GM21737 (cell line): ENCODE results near the gene METTL21A.

Experiments used
- ATAC-seq: cut with Tn5 transposase; IDR thresholded peaks from one replicate; pipeline ENCODE4 v1.9.1; 2021; ENCODE audit warnings: mild to moderate bottlenecking, moderate library complexity; ENCODE audit not compliant: unreplicated experiment

The METTL21A gene

DNA sequence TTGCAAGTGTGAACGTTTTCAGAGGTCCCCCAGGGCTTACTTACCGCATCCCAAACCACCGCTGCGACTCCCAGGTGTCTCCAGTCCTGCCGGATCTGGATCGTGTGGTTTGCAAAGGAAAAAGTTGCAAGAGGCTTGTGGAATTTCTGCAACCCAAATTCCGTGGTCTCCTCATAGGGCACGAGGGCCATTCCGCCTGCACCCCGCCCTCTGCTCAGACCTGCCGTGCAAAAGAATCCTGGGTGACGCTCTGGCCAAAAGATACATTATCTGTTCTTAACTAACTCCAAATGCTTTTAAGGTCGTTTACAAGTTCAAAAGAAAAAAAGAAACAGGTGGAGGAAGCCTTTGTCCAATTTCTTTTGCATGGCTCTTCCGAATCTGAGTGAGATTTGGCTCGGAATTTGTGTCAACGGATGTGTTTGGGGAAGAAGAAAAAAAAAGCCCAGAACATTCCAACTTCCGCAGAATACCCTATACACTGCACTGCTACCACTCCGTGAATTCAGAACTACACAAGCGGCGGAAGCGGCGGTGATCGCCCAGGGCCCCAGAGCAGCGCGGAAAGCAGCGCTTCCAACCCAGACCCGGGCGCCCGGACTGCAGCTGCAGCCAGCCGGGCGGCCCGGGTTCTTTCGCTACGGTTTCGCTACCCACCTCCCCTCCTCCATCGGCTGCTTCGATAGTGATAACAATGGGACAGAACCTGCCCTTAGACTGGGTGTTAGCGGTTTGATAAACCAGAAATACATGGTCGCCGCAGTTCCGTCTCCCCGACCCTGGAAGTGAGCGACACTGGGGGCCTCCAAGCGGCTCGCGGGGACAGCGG lies 795 bp downstream of the METTL21A start:
- ATAC-seq: peak; percentile 30

DNA sequence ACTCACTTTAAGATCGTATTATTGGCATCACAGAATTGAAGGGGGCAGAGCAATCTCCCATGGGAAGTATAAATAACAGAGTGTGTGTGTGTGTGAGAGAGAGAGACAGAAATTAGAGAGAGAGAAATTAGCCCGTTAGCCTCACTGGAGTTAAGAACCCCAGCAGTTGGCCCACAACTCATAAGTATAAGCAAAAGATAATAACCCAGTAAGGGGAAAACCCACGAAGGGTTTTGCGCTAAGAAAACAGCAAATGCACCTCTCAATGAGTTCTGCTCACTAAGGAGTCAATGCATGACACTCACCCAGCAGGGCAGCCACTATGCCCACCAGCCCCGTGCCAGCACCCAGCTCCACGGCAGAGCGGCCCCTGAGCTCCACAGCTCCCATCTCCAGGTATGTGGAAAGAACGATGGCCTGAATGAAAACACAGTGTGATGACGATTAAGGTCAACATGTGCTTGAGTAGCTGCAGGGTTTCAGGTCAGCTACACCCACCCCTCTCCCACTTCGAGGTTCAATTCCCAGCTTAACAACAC lies 3.6 kb downstream of the METTL21A start:
- no peak for ATAC-seq

DNA sequence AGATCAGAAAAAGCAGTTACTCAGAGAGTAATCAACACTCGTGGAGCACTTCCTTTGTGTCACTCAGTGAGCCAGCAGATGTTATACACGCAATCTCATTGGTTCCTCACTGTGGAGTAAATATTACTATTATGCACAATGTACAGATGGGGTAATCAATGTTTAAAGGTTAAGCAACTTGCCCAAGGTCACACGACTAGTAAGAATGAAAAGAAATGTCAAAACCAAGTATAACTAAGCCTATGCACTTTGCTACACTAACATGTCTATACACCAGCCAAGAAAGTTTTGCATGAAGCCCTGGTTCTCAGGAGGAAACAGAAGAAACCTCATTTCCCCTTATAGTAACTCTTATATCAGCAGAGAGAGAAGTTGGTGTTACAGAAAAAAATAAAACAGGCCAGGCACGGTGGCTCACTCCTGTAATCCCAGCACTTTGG lies 5.4 kb downstream of the METTL21A start:
- ATAC-seq: peak; percentile 39

DNA sequence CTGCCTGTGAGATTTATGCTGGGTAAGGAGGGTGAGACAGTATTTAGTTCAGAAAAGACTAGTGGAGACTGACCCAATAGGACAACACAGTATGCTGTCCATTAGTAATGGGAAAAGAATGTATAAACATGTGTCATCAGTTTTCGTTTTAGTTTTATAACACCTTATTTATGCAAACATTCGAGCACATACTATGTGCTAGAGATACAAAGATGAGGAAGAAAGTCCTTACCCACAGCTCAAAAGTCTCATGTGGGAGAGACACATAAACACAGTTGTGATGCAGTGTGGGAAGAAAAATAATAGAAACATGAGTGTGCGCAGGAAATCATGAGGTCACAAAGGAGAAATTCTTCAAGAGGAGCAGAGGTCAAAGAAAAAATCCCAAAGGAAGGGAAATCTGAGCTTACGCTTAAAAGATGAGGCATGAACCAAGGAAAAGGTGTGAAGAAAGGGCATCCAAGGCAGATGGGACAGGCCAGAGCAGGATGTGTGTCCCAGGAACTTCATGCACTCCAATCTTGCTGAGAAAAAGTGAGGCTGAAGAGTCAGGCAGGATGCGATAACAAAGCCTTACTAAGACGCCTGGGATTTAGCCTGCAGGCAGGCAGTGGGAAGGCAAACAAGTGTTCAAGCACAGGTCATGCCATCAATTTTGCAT lies 8.1 kb downstream of the METTL21A start:
- no peak for ATAC-seq

DNA sequence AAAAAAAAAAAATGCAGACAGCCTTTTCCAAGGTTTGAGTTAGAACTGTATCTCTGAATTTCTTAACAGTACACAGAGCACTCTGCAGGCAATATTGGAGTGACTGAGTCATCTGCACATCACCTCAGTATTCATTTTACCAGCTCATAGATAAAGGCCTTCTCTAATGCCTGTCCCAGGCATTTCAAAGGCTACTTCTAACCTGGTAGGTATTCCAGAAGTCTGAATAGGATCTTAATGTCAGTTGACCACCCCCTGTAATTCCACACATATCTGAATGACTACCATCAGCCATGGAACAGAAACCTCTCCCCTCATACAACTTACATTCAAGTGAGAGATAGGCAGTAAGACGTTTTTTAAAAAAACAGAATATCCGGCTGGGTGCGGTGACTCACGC lies 9.0 kb downstream of the METTL21A start:
- ATAC-seq: no peak

DNA sequence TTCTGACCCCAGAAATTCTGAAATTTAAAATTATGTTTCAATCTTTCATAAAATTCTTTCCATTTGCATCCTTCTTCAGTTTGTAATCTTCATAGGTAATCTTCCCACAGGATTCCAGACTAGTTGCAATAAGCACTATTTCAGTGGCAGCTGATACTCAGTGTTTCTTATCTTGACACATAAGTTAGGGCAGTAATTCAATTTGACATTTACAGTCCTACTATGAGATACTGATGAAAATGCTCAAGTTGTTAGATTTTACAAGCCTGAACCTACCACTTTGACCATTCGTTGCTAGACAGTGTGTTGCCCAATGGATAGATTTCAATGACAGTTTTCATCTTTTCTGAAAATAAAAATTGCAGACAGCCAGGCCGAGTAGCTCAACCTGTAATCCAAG lies 10.4 kb downstream of the METTL21A start:
- no peak for ATAC-seq

DNA sequence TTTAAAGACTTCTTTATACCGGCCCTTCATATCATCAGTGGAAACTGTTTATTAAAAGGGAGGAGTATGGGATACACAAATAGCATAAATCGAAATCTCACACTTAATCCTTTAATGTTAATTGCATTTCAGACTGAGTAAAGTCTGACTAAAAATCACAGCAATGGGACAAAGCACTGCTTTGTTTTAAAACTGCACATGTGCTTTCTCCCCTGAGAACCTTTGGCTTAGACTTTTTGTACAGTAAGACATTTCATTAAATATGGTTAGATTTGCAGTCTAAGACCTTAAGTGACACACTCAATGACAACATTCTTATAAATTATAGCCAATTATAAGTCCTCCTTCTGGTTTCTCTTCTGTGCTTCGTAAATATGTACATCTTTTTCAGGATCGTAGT lies 12.5 kb downstream of the METTL21A start:
- ATAC-seq: no peak

DNA sequence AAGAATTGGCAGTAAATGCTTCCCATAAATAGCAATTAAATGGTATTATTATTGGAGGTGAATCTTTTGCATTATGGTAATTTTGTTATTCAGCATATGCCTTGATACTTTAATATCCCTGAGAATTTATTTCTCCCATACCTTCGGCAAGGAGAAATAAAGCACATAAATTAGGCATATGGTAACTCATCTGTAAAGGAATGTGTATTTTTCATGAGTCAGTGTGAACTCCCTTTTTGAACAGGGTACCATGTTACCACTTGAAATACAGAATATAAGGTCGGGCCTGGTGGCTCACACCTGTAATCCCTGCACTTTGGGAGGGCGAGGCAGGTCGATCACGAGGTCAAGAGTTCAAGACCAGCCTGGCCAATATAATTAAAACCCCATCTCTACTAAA lies 18.4 kb downstream of the METTL21A start:
- no peak for ATAC-seq

DNA sequence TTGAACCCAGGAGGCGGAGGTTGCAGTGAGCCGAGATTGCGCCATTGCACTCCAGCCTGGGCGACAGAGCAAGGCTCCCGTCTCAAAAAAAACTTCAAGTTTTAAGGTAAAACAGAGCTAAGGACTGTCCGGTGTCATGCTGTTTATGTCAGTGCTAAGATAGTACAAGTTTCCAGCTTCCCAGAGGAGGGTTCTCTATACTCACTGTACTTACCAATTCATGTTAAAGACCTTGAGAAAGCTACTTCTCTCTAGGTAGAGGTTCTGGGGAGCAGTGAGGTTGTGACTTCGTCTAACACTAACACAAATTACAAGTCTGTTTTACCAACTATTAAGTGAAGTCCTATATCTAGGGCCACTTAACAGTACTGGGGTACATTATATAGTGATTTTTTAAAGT lies 18.8 kb downstream of the METTL21A start:
- no peak for ATAC-seq

DNA sequence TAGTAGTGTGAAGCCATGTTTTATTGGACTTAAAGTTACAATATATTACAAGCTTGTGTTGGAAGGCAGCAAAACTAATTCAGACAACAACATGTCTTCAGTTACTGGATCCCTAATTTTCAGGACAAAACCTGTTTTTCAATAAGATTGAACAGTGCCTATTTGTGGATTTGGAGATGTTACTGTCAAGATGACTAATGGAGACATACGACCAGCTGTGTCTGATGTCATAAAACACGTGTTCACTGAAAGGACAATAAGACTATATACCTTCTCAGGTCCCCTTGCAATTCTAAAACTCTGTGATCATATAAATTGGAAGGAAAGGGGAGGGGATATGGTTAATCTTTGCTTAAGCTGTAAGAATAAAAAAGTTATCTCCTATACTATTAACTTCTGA lies 21.7 kb downstream of the METTL21A start:
- ATAC-seq: no peak

DNA sequence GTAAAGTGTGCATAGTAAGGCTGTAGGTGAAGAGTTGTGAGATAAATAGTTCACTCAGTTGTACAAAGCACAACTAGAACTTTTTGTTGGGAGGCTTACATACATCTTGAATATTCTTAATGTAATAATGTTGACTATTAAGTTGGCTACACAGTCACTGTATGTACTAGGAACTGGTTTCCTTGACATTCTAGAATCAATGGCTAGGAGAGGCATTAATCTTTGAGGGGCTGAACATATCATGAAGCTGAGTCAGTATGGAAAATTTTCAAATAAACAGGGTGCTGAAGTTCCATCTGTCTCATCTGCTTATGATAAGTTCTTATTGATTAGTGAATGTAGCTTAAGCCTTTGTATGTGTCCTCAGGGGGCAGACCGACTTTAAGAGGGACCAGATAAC lies 23.4 kb downstream of the METTL21A start:
- no peak for ATAC-seq

DNA sequence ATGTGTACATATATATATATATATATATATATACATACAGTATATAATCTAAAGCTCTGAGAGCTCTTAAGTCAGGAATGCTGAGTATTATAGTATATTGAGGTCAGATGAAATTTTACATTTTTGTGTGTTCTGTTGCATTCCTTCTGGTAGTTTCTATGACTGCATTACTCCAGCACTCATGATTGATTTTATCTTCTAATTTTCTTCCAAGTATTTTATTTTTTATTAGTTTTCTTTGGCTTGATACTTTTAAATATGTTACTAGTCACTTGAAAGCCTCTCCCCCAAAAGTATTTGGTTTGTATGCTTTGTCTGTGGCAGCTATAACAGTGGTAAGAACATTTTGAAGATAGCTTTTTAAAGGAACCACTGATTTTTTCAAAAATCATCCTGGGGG lies 25.0 kb downstream of the METTL21A start:
- ATAC-seq: no peak

DNA sequence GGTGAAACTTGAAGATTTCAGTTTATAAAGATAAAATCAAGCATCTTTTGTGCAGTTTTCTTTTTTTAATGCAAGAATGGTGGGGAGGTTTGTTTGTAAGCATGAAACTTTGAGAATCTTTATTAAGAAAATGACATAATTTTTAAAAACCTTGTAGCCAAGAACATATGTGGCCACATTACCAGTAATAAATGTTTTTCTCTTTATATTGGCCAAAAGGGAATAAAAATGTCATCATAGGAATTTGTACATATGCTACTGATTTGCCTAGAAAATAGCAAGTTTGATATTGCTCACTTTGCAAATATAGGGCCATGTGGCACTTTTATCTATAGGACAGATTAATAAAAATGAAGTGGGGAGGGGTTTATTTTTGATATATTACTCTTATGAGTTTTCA lies 25.6 kb downstream of the METTL21A start:
- ATAC-seq: no peak

DNA sequence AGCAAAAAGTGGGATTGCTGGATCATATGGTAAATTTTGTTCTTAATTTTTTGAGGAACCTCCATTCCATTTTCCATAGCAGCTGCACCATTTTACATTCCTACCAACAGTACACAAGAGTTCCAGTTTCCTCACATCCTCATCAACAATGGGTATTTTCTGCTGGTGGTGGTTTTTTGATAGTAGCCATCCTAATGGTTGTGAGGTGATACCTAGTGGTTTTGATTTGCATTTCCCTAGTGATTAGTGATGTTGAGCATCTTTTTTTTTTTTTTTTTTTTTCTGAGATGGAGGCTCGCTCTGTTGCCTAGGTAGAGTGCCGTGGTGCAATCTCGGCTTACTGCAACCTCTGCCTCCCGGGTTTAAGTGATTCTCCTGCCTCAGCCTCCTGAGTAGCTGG lies 30.5 kb downstream of the METTL21A start:
- ATAC-seq: no peak

DNA sequence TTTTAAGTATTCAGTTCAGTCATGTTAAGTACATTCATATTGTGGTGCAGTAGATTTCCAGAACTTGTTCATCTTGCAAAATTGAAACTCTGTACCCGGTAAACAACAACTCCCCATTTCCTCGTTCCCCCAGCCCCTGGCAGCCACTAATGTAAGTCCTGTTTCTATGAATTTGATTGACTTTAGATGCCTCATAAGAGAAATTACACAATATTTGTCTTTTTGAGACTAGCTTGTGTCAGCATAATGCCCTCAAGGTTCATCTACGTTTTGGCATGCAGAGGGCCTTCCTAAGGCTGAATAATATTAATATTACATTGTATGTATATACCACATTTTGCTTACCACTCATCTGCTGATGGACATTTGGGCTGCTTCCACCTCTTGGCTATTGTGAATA lies 30.9 kb downstream of the METTL21A start:
- ATAC-seq: no peak

DNA sequence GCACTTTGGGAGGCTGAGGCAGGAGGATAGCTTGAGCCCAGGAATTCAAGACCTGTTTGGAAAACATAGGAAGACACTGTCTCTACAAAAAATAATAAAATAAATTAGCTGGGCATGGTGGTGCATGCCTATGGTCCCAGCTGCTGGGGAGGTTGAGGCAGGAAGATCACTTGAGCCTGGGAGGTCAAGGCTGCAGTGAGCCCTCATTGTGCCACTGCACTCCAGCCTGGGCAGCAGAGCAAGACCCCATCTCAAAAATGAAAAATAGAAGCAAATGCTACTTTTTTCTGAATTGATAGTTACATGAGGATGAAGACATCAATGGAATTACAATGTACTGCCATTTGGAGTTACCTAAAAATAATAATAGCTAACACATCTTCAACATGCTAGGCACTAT lies 31.9 kb downstream of the METTL21A start:
- no peak for ATAC-seq

DNA sequence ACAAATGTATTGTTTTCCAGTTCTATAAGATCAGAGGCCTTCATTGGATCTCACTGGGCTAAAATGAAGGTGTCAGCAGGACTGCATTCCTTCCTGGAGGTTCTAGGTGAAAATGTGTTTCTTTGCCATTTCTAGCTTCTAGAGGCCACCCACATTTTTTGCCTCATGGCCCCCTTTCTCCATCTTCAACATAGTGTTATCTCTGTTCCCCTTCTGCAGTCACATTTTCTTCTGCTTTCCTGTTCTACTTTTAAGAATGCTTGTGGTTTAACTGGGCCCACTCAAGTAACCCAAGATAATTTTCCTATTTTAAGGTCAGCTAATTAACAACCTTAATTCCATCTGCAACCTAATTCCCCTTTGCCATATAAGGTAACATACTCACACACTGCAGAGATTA lies 36.1 kb downstream of the METTL21A start:
- no peak for ATAC-seq

DNA sequence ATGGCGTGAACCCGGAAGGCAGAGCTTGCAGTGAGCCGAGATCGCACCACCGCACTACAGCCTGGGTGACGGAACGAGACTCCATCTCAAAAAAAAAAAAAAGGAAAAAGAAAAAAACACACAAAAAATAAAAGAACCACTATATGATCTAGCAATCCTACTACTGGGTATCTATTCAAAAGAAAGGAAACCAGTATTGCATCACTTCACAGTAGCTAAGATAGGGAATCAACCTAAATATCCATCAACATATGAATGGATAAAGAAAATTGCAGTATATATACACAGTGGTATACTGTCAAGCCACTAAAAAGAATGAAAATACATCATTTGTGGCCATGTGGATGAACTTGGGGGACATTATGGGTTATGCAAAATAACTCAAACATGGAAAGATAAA lies 37.9 kb downstream of the METTL21A start:
- ATAC-seq: no peak

DNA sequence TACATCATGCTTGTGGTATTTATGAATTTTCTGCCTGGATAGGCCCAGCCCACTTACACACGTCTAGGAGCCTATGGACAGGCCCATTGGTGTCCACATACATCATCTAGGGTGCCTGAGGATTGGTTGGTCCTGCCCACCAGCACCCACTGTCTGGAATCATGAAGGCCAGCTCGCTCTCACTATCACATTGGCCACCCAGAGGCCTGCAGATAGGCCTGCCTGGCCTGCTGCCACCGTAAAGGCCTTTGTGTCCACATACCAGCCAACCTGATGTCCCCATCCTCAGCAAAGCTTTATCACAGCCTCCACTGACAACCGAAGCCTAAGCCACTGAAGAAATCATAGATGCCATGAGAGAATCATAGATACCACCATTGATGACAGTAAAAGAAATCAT lies 40.2 kb downstream of the METTL21A start:
- ATAC-seq: no peak

DNA sequence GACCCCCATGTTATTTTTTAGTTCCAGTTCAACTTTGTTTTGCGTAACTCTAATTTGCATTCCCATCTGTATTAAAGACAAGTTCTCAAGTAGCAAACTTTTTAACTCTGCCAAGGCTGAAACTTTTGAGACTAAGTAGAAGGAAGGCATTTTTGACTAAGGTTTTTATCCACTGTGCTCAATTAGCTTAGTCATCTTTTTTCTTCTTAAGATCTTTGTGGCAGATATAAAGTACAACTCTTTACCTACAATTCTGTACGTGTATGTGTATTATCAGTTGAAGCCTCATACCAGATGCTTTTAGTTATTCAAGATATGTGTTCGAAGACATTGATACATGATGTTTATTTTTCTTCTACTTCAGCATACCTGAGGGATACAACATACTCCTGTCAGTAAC lies 53.8 kb downstream of the METTL21A start:
- ATAC-seq: no peak

DNA sequence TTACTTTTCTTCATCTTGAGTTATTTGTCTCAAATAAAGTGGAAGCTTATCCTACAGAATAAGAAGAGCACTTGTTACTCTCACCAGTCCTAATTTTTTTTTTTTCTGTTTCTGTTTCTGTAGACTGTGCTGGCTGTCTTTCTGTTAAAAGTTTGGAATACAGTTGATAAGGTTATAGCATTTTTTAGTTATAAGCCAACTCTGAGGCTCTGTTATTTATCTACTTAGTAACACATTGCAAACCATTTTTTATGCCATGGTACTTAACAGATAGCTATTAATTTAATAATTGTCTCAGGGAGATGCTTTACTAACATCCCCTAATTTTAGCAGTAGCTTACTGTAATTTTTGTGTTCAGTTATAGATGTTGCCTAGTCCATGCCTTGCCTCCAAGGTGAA lies 57.5 kb downstream of the METTL21A start:
- no peak for ATAC-seq

DNA sequence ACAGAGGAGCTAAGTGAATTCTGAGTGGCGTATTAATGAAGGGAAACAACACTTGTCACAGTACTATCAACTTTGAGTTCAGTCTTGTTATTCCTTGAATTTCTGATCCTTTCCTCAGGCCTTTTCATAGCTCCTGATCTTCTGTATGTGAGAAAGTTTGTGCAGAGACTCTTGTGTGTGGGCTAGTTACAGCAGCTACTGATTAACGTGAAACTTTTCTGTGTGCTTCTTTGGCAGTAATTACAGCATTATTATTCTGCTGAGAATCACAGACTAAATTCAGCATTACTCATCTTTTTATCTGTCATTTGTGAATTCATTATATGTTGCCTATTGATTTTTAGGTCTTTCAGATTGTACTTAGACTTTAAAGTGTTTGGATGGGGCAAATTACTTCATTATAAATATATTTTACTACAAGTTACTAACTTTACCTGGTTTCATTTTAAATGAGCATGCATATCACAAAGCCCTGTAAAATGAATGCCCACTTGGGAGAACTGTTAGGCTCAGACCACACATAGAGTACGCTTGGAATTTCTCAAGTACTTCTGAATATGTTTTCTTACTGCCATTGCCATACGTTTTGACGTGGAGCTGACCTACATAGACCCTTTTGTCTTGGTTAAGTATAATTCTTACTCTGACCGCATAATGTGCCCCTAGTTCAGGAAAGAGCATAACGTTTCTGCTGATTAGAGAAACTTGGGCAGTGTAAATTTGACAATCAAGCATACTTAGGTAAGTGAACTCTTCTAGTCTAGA lies 59.3 kb downstream of the METTL21A start:
- ATAC-seq: no peak
